ENCODE results near the gene FANCE.

Gene FANCE

DNA sequence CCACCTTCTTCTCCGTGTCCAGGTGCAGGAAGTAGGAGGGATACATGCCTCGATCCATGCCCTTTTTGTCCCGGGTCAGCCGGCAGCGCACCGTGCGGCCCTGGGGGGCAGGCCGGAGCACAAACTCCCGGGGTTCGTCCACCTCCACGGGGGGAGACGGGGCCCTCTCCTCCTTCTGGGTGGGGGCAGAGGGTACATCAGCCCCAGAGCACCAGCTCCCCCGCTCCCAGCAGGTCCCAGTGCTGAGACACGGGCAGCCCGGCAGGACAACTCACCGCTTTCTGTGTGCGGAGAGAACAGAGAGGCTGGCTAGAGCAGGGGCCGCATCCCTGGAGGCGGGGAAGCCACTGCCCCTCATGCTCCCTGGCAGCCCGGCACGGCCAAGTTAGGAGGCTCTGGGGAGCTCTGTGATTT, 53.9 kb downstream of the FANCE start:
- TF ChIP-seq, protein P1, sequence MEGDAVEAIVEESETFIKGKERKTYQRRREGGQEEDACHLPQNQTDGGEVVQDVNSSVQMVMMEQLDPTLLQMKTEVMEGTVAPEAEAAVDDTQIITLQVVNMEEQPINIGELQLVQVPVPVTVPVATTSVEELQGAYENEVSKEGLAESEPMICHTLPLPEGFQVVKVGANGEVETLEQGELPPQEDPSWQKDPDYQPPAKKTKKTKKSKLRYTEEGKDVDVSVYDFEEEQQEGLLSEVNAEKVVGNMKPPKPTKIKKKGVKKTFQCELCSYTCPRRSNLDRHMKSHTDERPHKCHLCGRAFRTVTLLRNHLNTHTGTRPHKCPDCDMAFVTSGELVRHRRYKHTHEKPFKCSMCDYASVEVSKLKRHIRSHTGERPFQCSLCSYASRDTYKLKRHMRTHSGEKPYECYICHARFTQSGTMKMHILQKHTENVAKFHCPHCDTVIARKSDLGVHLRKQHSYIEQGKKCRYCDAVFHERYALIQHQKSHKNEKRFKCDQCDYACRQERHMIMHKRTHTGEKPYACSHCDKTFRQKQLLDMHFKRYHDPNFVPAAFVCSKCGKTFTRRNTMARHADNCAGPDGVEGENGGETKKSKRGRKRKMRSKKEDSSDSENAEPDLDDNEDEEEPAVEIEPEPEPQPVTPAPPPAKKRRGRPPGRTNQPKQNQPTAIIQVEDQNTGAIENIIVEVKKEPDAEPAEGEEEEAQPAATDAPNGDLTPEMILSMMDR (IDR thresholded peaks at IDR 0.05; ENCODE audit: low read depth, low read length, missing control alignments) = no peak
- no peak overlapping the region for H3K4me3 ChIP-seq (replicated peaks; ENCODE audit: low read depth, low read length)
- DNase-seq (ENCODE audit: extremely low read depth, low read depth) = no peak

DNA sequence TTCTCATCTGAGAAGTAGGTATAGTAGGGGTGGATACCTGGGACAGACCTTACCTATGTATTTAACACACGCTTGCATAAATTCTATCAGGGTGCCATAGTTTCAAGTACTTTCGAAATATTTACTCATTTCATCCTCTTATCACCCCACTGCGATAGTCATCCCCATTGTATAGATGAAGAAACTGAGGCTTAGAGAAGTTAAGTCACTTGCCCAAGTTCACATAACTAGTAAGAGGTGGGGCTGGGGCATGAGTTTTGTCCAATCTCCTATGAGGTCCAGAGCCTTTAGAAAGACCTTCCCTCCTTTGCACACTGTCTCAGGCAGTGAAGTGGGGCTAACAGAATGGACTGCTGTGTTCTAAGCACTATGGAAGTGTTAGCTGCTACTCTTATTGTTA, 54.4 kb downstream of the FANCE start:
- no peak overlapping the region for H3K4me3 ChIP-seq (replicated peaks; ENCODE audit: low read depth, low read length)
- TF ChIP-seq, protein P1 (IDR thresholded peaks at IDR 0.05; ENCODE audit: low read depth, low read length, missing control alignments) = no peak
- no peak for DNase-seq (ENCODE audit: extremely low read depth, low read depth)

- TF ChIP-seq, protein P1 (IDR thresholded peaks at IDR 0.05; ENCODE audit: low read depth, low read length, missing control alignments) = no peak
- no peak overlapping the region for H3K4me3 ChIP-seq (replicated peaks; ENCODE audit: low read depth, low read length)
- no peak for DNase-seq (ENCODE audit: extremely low read depth, low read depth)
Observed at GRCh38 chr6:35507221-35507620, 55.1 kb downstream of the FANCE start.

DNA sequence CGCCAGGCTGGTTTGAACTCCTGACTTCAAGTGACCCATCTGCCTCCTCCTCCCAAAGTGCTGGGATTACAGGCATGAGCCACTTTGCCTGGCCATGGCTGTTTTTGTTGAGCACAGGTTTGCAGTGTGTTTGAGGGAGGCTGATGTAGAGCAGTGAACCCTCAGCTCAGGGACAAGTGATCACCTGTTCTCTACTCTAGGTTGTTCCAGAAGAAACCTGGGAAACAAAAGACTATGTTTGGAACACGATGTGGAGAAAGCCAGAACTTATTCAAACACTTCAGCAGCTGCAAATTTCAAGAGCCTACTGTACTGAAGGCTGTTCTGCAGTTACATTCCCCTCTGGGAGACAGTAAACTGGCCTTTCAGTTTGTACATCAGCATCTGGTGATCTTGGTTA, 55.9 kb downstream of the FANCE start:
- TF ChIP-seq, protein P1 (IDR thresholded peaks at IDR 0.05; ENCODE audit: low read depth, low read length, missing control alignments) = no peak
- H3K4me3 ChIP-seq (replicated peaks; ENCODE audit: low read depth, low read length) = no peak overlapping the region
- DNase-seq (ENCODE audit: extremely low read depth, low read depth) = no peak

- H3K4me3 ChIP-seq (replicated peaks; ENCODE audit: low read depth, low read length) = no peak overlapping the region
- no peak for DNase-seq (ENCODE audit: extremely low read depth, low read depth)
- TF ChIP-seq, protein P1 (IDR thresholded peaks at IDR 0.05; ENCODE audit: low read depth, low read length, missing control alignments) = no peak
Observed at GRCh38 chr6:35508542-35508941, 56.4 kb downstream of the FANCE start.

- DNase-seq (ENCODE audit: extremely low read depth, low read depth) = no peak
- TF ChIP-seq, protein P1 (IDR thresholded peaks at IDR 0.05; ENCODE audit: low read depth, low read length, missing control alignments) = no peak
- H3K4me3 ChIP-seq (replicated peaks; ENCODE audit: low read depth, low read length) = no peak overlapping the region
Observed at GRCh38 chr6:35510916-35511561, 58.9 kb downstream of the FANCE start.

- TF ChIP-seq, protein P1 (IDR thresholded peaks at IDR 0.05; ENCODE audit: low read depth, low read length, missing control alignments) = no peak
- H3K4me3 ChIP-seq (replicated peaks; ENCODE audit: low read depth, low read length) = no peak overlapping the region
- DNase-seq (ENCODE audit: extremely low read depth, low read depth) = no peak
Observed at GRCh38 chr6:35511562-35511941, 59.4 kb downstream of the FANCE start.

Measured in HFF-Myc (cell line).